Activated T-helper 9 cell treated with anti-CD3 and anti-CD28 coated beads, Interleukin-2, amount 50 U/mL, for 16 hours (primary cell): Measurements from ENCODE around the gene TANC1.

Experiments
- DNase-seq: peaks from one replicate; pipeline ENCODE4 v3.0.0-alpha.2; 2020; ENCODE audit warnings: low read depth

TANC1 gene

DNA sequence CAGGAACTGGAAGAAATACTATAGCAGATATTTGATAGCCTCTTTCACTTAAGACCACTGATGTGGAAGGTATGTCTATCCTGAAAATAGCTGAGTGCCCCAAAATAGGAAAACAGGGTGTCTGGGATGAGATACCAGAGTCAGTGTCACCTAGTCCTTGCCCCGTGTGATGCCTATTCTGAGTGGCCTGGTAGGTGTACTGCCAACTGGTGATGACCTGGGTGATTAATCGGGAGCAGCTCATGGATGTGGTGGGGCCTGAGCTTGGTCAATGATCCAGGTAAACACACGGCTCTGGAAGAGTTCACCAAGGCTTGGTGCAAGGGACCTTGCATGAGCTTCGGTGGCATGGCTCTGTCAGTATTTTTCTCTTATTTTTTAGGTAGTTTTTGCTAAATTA is 95.2 kb downstream of the TANC1 start:
- DNase-seq = no peak

DNA sequence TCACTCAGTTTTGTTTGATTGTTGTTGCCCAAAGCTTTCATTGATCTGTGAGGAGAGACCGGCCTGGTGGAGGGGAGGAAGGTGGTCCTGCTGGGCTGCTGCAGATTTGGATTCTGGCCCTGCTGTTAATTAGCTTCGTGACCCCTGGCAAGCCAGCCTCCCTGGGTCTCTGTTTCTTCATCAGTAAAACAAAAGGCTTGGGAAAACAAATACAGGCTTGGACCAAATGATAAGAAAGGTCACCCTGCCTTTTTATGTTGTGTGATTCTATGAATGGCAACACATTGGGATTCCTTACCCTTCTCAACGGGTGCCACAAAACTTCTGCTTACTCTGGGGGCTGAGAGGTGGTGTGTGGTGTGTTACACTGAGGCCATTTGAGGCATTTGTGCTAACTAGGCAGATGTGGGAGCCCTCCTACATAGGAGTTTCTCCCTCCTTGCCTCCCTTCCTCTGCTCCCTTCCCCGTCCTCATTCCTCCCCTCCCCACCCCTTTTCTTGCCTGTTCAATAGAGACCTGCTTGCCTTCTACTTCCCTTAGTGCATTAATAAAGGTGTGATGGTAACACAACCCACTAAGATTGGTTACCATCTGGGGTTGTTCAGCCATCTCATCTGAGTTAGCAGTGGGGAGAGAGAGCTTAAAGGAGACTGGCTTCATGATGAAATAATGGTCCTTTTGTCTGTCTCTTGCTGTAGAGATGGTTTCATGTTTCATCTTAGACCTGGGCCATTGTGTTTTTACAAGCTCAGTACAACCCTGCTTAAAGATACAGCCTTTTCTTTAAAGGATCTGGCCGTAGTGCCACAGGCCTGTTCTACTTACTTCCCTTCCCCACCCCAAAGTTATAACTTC is 96.2 kb downstream of the TANC1 start:
- DNase-seq = no peak

DNA sequence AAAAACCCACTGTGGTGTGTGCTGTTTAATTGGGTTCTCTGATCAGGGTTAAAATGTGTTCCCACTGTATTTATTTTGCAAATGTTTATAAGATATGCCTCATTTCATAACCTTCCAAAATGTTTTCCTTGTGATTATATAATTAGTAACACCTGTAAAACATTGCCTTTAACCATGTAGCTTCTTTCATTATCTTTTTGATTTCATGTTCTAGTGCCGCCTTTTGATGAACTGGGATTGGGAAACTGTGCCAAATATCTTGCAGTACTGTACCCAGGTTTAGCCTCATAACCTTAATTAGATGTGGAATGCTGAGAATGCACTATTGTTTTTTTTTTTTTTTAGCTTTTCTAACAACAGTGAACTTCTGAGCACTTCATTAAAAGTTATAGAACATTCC is 96.9 kb downstream of the TANC1 start:
- no peak for DNase-seq

DNA sequence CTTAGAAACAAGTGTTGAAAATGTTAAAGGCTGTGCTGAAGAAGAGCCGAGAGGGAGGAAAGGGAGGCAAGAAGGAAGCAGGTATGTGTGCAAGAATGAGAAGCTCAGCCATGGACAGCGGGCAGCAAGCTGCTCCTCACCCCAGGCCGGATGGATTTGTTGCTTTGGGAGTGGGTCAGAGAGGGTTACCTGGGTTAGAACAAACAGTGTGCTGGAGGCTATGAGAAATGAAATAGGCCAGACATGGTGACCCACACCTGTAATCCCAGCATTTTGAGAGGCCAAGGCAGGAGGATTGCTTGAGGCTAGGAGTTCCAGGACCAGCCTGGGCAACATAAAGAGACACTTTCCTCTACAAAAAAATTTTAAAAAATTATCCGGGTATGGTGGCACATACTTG is 97.5 kb downstream of the TANC1 start:
- DNase-seq = no peak

DNA sequence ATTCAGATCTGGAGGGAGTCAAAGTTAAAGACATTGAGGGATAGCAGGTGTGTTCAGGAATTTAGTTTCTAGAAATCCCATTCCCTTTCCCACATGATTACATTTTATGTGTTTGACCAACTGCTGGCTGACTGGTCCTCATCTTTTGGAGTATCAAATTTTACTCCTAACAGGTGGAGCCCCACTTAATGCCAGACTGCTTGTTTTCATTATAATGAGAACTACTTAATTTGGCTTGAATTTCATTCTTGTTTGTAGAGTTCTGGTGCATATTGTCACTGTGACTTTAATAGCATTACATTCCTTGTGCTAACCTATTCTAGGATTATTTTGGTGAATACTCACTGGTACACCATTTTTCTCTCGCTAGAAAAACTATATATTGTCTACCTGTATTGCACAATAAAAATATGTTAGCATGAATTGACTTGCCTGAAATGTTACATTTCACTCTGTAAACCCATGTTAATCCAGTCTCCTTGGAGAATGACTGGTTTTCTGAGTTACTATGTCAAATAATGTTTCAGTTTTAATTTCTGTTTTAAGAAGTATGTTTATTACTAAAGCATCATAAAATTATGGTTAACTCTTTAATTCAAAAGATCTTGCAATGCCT is 98.2 kb downstream of the TANC1 start:
- no peak for DNase-seq

DNA sequence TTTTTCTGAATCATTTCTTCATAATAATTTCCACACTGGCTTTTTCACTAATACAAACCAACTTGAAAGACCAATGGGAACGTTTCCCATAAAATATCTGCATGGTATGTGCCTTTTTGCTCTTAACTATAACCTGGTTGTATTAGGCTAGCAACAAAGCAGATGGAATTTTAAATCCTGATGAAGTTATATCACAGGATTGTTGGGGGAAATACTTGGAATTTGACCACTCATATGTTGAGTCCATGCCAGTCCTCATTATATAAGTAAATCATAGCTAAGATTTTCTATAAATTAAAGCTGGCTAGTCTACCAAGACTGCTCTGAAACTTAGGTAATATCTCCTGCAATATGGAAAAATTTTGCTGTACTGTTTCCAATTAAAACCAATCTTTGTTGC is 99.5 kb downstream of the TANC1 start:
- no peak for DNase-seq

DNA sequence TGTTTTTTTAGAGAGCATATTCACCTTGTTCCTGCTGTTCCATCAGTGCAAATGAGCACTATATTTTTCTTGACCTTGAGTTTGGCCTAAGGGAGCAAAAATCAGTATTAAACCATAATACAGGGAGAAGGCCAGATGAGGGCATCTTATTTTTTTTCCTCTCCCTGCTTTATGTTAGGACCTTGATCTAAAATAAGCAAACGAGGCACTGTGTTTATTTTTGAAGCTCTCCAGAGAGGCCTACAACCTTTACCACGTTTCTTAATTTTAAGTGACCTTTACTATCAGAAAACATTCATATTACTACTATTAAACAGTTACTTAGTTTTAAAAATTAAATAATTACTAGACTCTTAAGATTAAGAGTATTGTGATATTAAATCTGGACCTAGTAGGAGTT is 100.8 kb downstream of the TANC1 start:
- no peak for DNase-seq

DNA sequence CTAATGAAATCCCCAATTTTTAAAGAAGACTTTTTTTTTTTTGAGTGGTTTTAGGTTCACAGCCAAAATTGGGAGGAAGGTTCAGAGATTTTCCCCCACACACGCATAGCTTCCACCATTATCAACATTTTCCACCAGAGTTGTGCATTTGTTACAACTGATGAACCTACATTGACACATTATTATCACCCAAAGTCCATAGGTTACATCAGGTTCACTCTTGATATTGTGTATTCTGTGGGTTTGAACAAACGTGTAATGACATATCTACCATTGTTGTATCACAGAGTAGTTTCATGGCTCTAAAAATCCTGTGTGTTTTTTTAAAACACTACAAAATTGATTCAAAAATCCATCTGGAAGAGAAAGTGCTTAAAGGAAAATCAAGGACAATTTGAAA is 101.8 kb downstream of the TANC1 start:
- no peak for DNase-seq

DNA sequence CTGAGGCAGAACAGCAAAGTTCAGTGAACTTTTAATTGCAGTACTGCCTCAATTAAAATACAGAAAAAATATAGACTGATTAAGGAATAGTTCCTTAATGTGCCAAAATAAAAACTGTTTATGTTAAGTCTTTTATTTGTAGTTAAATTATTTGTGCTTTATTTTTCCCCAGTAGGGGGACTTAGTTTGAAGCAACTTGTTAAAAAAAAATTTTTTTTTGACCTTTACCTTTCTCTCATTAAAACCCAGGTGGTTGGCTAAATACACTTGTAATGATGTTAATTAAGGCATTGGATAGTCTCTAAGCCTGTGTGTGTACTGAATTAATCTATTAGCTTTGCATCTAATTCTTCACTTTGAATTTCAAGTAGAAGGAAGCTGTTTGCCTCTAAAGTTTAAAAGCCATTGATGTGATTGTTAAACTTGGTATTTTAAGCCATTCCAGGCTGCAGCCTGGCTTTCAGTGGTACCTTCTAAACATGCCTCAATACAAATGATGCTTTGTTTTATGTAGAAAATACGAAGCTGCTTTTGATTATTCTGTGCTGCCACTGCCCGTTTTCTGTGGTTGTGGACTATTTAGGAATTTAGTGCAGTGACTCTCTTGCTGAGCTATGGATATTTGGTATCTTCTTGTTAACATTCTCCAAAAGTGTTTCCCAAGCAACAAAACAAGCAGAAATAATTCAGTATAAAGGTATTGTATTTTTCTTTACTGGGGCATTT is 102.9 kb downstream of the TANC1 start:
- DNase-seq = no peak

DNA sequence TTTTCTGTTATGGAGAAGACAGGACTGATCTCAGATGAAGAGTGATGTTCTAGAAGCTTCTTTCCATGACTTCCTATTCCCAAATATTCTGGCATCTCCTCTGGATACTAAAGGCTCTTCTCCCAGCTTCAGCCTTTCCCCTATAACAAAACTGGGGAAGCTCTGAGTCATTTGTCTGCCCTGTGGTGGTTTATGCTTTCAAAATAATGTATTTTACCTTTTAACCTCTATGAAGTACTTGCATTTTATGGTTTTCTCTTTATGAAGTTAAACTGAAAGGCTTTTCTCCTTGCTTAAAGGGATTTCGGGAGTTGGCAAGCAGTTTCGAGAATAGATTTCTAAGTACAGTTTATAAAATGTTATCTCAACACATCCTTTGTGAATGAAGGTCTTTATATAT is 104.4 kb downstream of the TANC1 start:
- no peak for DNase-seq

DNA sequence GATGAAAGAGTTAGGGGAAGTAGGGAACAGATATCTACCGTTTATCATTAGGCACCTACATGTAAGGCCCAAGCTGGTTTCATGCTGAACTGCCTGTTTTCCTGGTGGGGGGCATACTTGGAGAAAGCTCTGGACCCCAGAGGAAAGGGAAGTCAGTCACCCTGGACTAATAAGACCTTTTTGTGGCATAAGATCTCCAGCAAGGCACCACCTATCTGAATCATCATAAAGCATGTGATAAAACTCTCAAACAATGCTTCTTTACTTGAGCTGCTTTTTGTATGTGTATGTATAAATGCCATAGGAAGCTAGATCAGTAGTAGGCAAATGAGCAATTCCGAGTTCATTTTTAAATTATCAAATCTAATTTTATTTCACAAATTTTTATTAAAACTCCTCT is 104.8 kb downstream of the TANC1 start:
- DNase-seq = no peak

DNA sequence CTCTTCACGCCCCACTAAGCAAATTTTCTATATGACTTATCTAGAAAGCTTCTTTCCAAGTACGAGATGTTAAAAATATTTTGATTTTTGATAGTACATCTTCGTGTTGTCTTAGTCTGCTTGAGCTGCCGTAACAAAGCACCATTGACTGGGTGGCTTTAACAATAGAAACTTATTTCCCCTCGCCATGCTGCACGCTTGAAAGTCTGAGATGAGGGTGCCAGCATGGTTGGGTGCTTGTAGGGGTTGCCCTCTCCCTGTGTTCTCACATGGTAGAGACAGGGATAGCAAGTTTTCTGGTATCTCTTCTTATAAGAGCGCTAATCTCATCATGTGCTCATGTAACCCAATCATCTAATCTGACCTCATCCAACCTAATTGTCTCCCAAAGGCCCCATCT is 106.2 kb downstream of the TANC1 start:
- no peak for DNase-seq

DNA sequence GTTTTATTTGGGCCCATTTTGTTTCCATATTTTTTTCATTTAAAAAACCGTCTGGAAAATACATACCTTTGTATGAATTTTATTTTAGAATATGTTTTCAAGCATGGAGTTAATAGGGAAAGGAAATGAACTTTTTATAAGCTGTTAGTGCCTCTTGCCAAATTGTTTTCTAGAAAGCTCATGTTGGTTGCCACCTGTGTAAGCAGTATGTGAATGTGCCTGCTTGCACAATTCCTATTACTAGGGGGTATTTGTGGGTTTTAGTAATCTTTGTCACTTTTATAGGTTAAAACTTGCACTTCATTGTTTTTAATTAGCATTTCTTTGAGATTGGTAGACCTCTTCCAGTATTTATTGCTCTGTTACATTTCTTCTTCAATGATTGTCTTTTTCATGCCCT is 107.3 kb downstream of the TANC1 start:
- DNase-seq = no peak

DNA sequence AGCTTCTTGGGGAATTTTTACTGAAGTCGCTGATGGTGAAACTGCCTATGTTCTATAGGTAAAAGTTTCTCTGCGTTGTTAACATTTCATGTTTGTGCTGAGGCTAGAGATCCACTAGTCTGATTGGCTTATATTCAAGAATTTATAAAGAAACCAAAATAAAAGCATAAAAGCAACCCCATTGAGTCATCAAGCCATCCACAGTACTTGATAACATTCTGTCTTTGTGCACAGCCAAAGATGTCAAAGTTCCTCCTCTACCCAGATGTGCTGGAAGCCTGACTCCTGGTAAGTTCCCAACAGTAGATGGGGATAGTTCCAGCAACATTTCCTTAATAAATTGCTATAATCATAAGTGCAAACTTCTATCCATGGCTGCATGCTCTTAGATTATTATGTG is 107.8 kb downstream of the TANC1 start:
- no peak for DNase-seq

DNA sequence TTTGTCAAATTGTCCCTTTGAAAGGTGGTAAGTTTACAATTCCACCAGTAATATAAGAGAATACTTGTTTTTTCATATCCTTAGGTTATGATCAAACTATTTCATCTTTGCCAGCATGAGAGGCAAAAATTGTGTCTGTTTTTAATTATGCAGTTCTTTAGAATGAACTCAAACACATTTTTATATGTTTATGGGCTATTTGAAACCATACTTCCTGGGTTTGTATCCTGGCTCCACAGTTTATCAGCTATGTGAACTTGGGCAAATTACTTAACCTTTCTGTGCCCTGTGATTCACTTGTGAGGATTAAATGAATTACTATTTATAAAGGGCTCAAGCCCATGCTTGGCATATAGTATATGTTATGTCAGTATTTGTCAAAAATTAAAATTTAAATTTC is 109.4 kb downstream of the TANC1 start:
- no peak for DNase-seq

DNA sequence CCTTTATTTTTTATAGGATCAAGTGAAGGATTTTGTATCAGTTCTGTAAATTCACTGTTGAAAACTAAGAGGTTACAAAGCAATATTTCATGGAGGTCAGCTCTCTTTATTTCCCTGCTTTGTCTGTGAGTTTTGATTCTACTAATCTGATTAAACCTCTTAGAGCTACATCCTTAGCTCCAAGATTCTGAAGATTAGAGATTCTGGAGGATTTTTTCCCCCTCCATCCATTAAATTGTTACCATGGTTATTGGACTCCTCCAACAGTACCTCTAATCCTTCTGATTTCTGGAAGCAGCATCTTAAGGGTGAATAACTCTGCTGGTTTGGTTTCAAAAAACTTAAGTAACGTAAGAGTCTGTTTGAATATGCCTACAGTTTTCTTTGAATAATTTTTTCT is 110.0 kb downstream of the TANC1 start:
- no peak for DNase-seq

DNA sequence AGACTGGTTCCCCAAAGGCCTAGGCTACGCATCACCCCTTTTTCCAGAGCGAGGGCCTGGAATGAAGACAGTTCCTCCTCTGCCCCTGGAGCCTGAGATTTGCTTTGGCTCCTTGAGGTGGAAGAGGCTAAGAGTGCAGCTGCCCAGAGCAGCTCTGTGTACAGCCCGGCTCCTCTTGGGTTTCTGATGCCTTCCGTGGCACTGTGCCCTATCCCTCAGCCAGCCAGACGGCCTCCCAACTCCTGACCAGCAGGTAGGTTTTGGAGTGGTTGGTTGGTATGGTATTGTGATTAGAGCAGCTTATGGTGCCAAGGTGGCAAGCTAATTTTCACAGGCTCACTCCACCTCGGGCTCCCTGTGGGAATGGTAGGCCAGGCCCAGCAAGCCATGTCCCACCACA is 112.2 kb downstream of the TANC1 start:
- DNase-seq = no peak

DNA sequence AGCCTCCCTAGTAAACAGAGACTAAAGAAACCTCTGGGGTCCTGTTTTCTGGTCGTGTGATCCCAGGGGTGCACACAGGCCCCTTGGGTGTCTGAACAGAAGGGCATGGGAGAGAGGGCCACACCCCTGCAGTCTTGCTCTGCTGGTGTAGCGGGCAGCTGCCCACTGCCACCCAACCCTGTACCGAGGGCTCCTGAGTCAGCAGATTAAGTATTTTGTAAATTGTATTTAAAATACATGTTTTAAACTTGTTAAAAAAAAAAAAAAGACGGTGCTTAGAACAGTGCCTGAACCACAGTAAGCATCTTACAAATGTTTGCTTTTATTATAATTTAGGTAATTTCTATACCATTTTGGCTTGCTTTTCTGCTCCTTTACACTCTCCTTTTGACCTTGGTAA is 113.7 kb downstream of the TANC1 start:
- DNase-seq = no peak

DNA sequence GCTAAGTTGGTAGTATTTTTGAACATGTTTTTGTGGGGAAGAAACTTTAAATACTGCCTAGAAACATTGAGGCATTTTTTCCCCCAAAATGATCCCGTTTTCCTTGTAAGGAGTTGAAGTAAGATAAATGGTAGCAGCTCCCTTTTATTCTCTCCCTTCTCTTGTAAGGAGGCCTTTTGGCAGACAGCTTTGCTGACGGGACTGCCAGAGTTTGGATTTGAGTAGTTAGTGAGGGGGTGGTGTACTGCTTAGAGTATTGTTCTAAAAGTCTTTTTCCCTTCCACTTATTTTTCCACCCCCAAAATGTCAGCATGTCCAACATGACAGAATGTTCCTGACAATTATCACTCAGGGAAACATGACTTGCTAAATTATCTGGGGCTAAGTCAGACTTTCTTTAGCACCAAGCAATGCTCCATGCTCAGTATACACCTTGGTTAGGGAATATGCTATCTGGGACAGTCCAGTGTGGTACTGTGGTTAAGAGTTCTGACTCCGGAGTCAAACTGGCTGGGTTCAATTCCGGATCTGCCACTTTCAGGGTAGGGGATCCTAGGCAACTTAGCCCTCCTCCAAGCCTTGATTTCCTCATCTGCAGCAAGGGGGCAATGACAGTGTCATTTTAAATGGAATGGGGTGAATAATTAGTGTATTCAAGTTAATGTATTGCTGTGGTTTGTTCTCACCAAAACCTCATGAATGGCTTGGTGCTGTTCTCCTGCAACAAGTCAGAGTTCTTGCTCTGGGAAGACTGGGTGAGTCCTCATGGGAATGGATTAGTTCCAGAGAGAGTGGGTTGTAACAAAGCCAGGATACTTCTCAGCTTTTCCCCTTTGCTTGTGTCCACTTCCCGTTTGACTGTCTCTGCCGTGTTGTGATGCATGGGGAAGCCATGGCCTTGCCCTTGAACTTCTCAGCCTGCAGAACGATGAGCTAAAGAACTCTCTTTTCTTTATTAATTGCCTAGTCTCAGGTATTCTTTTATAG is 116.2 kb downstream of the TANC1 start:
- no peak for DNase-seq

DNA sequence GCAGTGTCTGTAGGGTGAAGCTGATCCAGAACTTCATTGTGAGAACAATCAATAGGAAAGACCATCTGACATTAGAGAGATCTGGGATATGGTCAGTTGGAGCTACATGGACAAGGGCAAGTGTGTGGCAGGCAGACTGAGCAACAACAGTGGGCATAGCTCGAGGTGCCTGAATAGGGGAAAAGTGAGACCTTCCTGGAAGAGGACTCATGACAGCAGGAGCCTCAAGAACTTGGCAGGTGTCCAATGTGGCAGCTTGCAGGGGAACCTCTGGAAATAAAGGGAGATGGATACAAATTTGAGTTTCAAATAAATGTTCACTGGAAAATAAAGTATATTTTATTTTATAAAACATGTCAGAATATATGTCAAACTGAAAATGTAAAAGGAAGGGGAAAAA is 117.9 kb downstream of the TANC1 start:
- DNase-seq = no peak

DNA sequence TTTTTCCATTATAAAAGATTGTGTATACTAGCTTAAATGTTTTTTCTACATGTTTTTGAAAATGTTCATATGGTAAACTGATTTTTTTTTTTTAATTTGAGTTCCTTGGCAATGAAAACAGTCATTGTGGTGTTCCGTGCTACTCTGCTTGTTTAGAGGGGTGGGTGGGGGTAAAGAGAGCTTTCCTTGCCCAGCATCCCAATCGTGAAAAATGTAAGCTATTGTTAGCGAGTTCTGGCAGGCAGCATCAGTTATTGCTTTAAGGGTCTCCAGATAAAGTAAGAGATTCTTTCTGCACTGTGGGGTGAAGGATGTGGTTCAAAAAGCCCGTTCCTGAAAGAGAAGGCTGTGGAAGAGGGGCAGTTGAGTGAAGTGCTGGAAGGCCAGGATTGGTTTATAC is 118.4 kb downstream of the TANC1 start:
- no peak for DNase-seq

DNA sequence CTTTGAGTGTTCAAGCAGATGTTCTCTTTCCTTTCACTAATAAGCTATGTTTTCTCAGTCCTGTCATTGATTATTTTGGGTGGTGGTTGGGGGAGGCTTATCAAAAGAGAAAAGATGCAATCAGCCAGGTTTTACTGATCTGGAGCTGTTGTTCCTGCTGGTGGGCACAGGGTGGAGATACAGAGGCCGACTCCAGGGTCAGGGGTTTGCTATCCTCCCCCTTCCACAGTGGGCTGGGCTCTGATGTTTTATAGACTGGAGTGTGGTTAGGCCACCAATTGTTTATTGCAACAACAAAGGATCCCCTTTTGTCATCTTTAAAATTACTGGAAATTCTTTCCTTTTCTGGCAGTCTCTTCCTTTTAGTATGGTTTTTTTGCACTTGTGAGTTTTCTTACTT is 120.5 kb downstream of the TANC1 start:
- DNase-seq = no peak
